Neuronal stem cell (in vitro differentiated cells): ENCODE measurements around the gene ZNF407.

ENCODE experiments used
- DNase-seq: peaks from one replicate; pipeline ENCODE4 v3.0.0-alpha.2; 2013; ENCODE audit warnings: low spot score
- H2AFZ ChIP-seq: one replicate; pipeline ENCODE4 v1.6.1; 2013; ENCODE audit warnings: mild to moderate bottlenecking, low read length, inconsistent platforms
- H2AK5ac ChIP-seq: 2 replicates; pipeline ENCODE4 v1.6.1; 2013; ENCODE audit warnings: low read depth, mild to moderate bottlenecking, inconsistent platforms, low read length, moderate library complexity, mixed read lengths
- H2BK120ac ChIP-seq: 2 replicates; pipeline ENCODE4 v1.6.1; 2013; ENCODE audit warnings: low read depth, mild to moderate bottlenecking, inconsistent platforms, low read length, moderate library complexity, mixed read lengths
- H2BK12ac ChIP-seq: one replicate; pipeline ENCODE4 v1.6.1; 2013; ENCODE audit warnings: low read length, inconsistent platforms
- H2BK15ac ChIP-seq: 2 replicates; pipeline ENCODE4 v1.6.1; 2013; ENCODE audit warnings: mild to moderate bottlenecking, low read length, inconsistent platforms, mixed read lengths
- H2BK5ac ChIP-seq: one replicate; pipeline ENCODE4 v1.6.1; 2013; ENCODE audit warnings: inconsistent platforms, mild to moderate bottlenecking, low read length, moderate library complexity
- H3K14ac ChIP-seq: one replicate; pipeline ENCODE4 v1.6.1; 2013; ENCODE audit warnings: low read length, inconsistent platforms
- H3K18ac ChIP-seq: 2 replicates; pipeline ENCODE4 v1.6.1; 2013; ENCODE audit warnings: low read length, inconsistent platforms
- H3K23ac ChIP-seq: 2 replicates; pipeline ENCODE4 v1.6.1; 2013; ENCODE audit warnings: low read depth, mild to moderate bottlenecking, mixed read lengths, low read length, inconsistent platforms; ENCODE audit not compliant: poor library complexity
- H3K27ac ChIP-seq: replicated peaks from 3 replicates; pipeline ENCODE4 v1.5.1; 2013; ENCODE audit warnings: low read length, inconsistent platforms
- H3K27me3 ChIP-seq, 3 experiments: 2 replicates each; pipeline ENCODE4 v1.6.1; 2013; ENCODE audit warnings: low read length in 3 of 3, mild to moderate bottlenecking in 2 of 3, inconsistent platforms in 1 of 3, low read depth in 1 of 3, mixed read lengths in 1 of 3, moderate library complexity in 1 of 3; ENCODE audit not compliant: control insufficient read depth in 3 of 3, insufficient read depth in 3 of 3
- H3K36me3 ChIP-seq, 2 donors: replicated peaks in 1 of 2; 2 replicates each; pipeline ENCODE4 v1.6.1; 2013; ENCODE audit warnings: low read length in 2 of 2; ENCODE audit not compliant: control insufficient read depth in 2 of 2, insufficient read depth in 2 of 2
- H3K4ac ChIP-seq: 2 replicates; pipeline ENCODE4 v1.6.1; 2013; ENCODE audit warnings: inconsistent platforms, mild to moderate bottlenecking, low read length, moderate library complexity
- H3K4me1 ChIP-seq, 2 donors: 1 replicate in 1 of 2; 2 replicates in 1 of 2; pipeline ENCODE4 v1.6.1; 2013; ENCODE audit warnings: low read length in 2 of 2, low read depth in 1 of 2; ENCODE audit not compliant: control insufficient read depth in 2 of 2, insufficient read depth in 1 of 2
- H3K4me2 ChIP-seq: one replicate; pipeline ENCODE4 v1.6.1; 2013; ENCODE audit warnings: mild to moderate bottlenecking, low read length, inconsistent platforms; ENCODE audit not compliant: insufficient read depth, poor library complexity, severe bottlenecking
- H3K4me3 ChIP-seq, 2 donors: 2 replicates each; pipeline ENCODE4 v1.5.1; 2013; ENCODE audit warnings: low read length in 2 of 2, mild to moderate bottlenecking in 2 of 2, inconsistent platforms in 1 of 2, moderate library complexity in 1 of 2
- H3K79me1 ChIP-seq: one replicate; pipeline ENCODE4 v1.6.1; 2013; ENCODE audit warnings: low read depth, mild to moderate bottlenecking, inconsistent platforms, low read length, moderate library complexity
- H3K9ac ChIP-seq: one replicate; pipeline ENCODE4 v1.6.1; 2013; ENCODE audit warnings: mild to moderate bottlenecking, low read depth, low read length, inconsistent platforms; ENCODE audit not compliant: poor library complexity
- H3K9me3 ChIP-seq, 2 donors: replicated peaks in 1 of 2; 2 replicates each; pipeline versions ENCODE3 to v1.6.1; 2013; ENCODE audit warnings: low read length in 2 of 2, mild to moderate bottlenecking in 2 of 2, inconsistent platforms in 1 of 2, low read depth in 1 of 2, mixed read lengths in 1 of 2, moderate library complexity in 1 of 2; ENCODE audit not compliant: control insufficient read depth in 2 of 2, insufficient read depth in 1 of 2
- H4K8ac ChIP-seq: one replicate; pipeline ENCODE4 v1.6.1; 2013; ENCODE audit warnings: low read depth, mild to moderate bottlenecking, inconsistent platforms, low read length, moderate library complexity
- H4K91ac ChIP-seq: one replicate; pipeline ENCODE4 v1.6.1; 2013; ENCODE audit warnings: low read length, low read depth, mild to moderate bottlenecking, inconsistent platforms; ENCODE audit not compliant: poor library complexity
- WGBS, 2 donors: extraction: QIAGEN DNeasy Blood & Tissue Kit; methylation state at CpG; one replicate each; pipeline ENCODE4 v1.1.7; 2013; ENCODE audit warnings: missing lambda C conversion rate in 2 of 2, mixed read lengths in 1 of 2; ENCODE audit not compliant: insufficient read length in 2 of 2, insufficient replicate concordance in 1 of 2; ENCODE audit errors: extremely low coverage in 2 of 2; 5-methylcytosine and 5-hydroxymethylcytosine counted together

Gene ZNF407

GRCh38 chr18:75034937-75035336, 437.3 kb downstream of the ZNF407 start:
- H3K79me1 ChIP-seq = no peaks in the 10 kb centered on the region
- no peak overlapping the region for H3K4ac ChIP-seq
- H4K91ac ChIP-seq = no peak overlapping the region
- no peak overlapping the region for H2BK120ac ChIP-seq
- H3K27ac ChIP-seq = no peak overlapping the region
- H3K23ac ChIP-seq = no peak overlapping the region
- H3K4me3 ChIP-seq = no peak overlapping the region
- no peak overlapping the region for H3K18ac ChIP-seq
- no peak overlapping the region for H2AK5ac ChIP-seq
- WGBS, 2 donors = no CpG with 5 or more reads among the region's 3 CpGs
- H4K8ac ChIP-seq = no peak overlapping the region
- no peaks in the 10 kb centered on the region for H3K36me3 ChIP-seq
- H3K4me1 ChIP-seq = peaks cover 0 to 5% of the 10 kb centered on the region in 2 donors
- H2BK5ac ChIP-seq = no peak overlapping the region
- H3K14ac ChIP-seq = no peak overlapping the region
- H3K27me3 ChIP-seq = no peaks in the 10 kb centered on the region
- H2BK15ac ChIP-seq = no peak overlapping the region
- no peak overlapping the region for H2BK12ac ChIP-seq
- DNase-seq = no peak
- no peak overlapping the region for H3K4me2 ChIP-seq
- no peak overlapping the region for H2AFZ ChIP-seq
- no peaks in the 10 kb centered on the region for H3K9me3 ChIP-seq
- no peak overlapping the region for H3K9ac ChIP-seq

GRCh38 chr18:75035928-75036327, 438.3 kb downstream of the ZNF407 start:
- Histone ChIP-seq H3K9me3 (no peaks in the 10 kb centered on the region), H3K9ac (no peak overlapping the region), H4K91ac (no peak overlapping the region), H3K27ac (no peak overlapping the region), H2AFZ (no peak overlapping the region), H2AK5ac (no peak overlapping the region), H3K4me3 (no peak overlapping the region), H3K4ac (no peak overlapping the region), H2BK5ac (no peak overlapping the region), H3K4me1 (no peaks in the 10 kb centered on the region), H3K79me1 (no peaks in the 10 kb centered on the region), H3K4me2 (no peak overlapping the region), H4K8ac (no peak overlapping the region), H2BK15ac (no peak overlapping the region), H3K18ac (no peak overlapping the region), H3K14ac (no peak overlapping the region), H3K36me3 (no peaks in the 10 kb centered on the region), H3K27me3 (no peaks in the 10 kb centered on the region), H2BK120ac (no peak overlapping the region), H2BK12ac (no peak overlapping the region), H3K23ac (no peak overlapping the region)
- no peak for DNase-seq
- WGBS, 2 donors = no CpG with 5 or more reads among the region's 3 CpGs

GRCh38 chr18:75036917-75037688, 439.4 kb downstream of the ZNF407 start:
- no peak overlapping the region for H4K8ac ChIP-seq
- H2BK15ac ChIP-seq = no peak overlapping the region
- no peak overlapping the region for H3K23ac ChIP-seq
- no peak overlapping the region for H3K18ac ChIP-seq
- no peak overlapping the region for H2AFZ ChIP-seq
- WGBS, 2 donors = no CpG with 5 or more reads among the region's 18 CpGs
- H3K9ac ChIP-seq = no peak overlapping the region
- no peaks in the 10 kb centered on the region for H3K9me3 ChIP-seq
- H3K4me1 ChIP-seq = no peaks in the 10 kb centered on the region
- no peak overlapping the region for H3K14ac ChIP-seq
- no peak overlapping the region for H2AK5ac ChIP-seq
- no peak for DNase-seq
- H3K27me3 ChIP-seq = no peaks in the 10 kb centered on the region
- no peak overlapping the region for H3K4ac ChIP-seq
- H3K4me3 ChIP-seq = no peak overlapping the region
- H3K27ac ChIP-seq = no peak overlapping the region
- no peaks in the 10 kb centered on the region for H3K36me3 ChIP-seq
- no peak overlapping the region for H2BK120ac ChIP-seq
- H2BK12ac ChIP-seq = no peak overlapping the region
- no peak overlapping the region for H2BK5ac ChIP-seq
- H4K91ac ChIP-seq = no peak overlapping the region
- no peak overlapping the region for H3K4me2 ChIP-seq
- no peaks in the 10 kb centered on the region for H3K79me1 ChIP-seq

GRCh38 chr18:75037689-75037955, 440.0 kb downstream of the ZNF407 start:
- H3K4me1 ChIP-seq = no peaks in the 10 kb centered on the region
- no peak overlapping the region for H2BK12ac ChIP-seq
- H3K36me3 ChIP-seq = no peaks in the 10 kb centered on the region
- no peak overlapping the region for H3K18ac ChIP-seq
- H3K27me3 ChIP-seq = no peaks in the 10 kb centered on the region
- no peak overlapping the region for H3K27ac ChIP-seq
- H4K91ac ChIP-seq = no peak overlapping the region
- no peak overlapping the region for H3K9ac ChIP-seq
- H3K23ac ChIP-seq = no peak overlapping the region
- H2BK15ac ChIP-seq = no peak overlapping the region
- no peak for DNase-seq
- H3K4me3 ChIP-seq = no peak overlapping the region
- H3K9me3 ChIP-seq = no peaks in the 10 kb centered on the region
- H4K8ac ChIP-seq = no peak overlapping the region
- no CpG with 5 or more reads among the region's 3 CpGs for WGBS, 2 donors
- no peak overlapping the region for H3K4ac ChIP-seq
- H2AFZ ChIP-seq = no peak overlapping the region
- no peak overlapping the region for H2BK5ac ChIP-seq
- H3K4me2 ChIP-seq = no peak overlapping the region
- no peak overlapping the region for H2BK120ac ChIP-seq
- H2AK5ac ChIP-seq = no peak overlapping the region
- no peaks in the 10 kb centered on the region for H3K79me1 ChIP-seq
- no peak overlapping the region for H3K14ac ChIP-seq
